Vagina (tissue), 2 donors: ENCODE results near the gene PML.

Experiments
- POLR2AphosphoS5 ChIP-seq, 2 donors: sonication (generic); formaldehyde crosslinking; IDR thresholded peaks; one replicate each; pipeline ENCODE4 v1.9.0; 2017; ENCODE audit warnings: antibody characterized with exemption in 2 of 2, mild to moderate bottlenecking in 2 of 2, low read depth in 1 of 2; ENCODE audit not compliant: insufficient read depth in 1 of 2
- TF ChIP-seq, protein P1 (sequence below), 3 experiments: fragments of 450-650 bp in 2 of 3; fragments of 200-600 bp in 1 of 3; sonication (generic) in 1 of 3; IDR thresholded peaks; one replicate each; pipeline ENCODE4 v1.5.1; 2017 to 2019; ENCODE audit warnings: antibody characterized with exemption in 3 of 3, mild to moderate bottlenecking in 2 of 3, moderate library complexity in 2 of 3

DNA sequence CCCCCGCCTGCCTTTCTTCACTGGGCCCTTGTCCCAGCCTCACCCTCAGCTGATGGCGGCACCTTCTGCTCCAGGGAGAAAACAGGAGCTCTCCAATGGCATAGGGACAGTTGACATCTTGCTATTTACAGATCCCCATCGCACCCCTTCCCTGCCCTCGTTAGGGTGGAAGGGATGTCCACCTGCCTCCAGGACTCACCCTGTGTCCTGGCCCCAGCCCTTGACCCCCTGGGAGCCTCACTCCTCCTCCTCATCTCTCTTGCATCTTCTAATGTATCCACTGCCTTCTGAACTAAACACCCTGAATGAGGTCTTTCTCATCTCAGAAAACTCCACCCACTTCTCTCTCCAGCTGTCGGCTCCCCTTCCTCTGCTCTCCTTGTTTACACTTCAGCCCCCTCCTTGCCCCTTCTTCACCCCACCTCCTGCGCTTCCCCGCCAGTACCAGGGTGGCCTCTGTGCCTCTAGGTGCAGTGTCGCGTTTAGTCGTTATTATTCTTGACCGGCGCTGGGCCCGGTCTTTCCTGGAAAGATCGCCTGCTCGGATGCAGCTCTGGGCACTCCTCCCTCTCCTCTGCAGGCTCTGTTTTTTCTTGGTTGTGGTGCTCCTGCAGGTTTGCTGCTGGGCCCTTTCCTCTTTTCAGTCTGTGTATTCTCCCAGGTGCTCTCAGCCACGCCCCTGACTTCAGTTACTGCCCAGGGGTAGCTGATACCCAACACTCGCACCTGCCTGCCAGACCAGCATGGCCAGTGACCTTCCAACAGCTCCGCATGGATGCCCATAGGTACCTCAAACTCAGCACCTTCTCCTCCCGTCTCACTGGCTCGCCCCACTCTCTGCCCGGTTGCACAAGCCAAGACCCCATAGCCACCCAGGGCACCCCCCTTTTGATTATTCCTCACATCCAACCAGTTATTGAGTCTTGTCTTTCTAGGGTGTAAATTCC lies 42.9 kb downstream of the PML start:
- TF ChIP-seq POLR2AphosphoS5 (IDR thresholded peaks at IDR 0.05; ENCODE audit: insufficient read depth in 1 of 2, low read depth in 1 of 2): peak in 1 of 2 donors; percentile 7
- TF ChIP-seq, protein P1, sequence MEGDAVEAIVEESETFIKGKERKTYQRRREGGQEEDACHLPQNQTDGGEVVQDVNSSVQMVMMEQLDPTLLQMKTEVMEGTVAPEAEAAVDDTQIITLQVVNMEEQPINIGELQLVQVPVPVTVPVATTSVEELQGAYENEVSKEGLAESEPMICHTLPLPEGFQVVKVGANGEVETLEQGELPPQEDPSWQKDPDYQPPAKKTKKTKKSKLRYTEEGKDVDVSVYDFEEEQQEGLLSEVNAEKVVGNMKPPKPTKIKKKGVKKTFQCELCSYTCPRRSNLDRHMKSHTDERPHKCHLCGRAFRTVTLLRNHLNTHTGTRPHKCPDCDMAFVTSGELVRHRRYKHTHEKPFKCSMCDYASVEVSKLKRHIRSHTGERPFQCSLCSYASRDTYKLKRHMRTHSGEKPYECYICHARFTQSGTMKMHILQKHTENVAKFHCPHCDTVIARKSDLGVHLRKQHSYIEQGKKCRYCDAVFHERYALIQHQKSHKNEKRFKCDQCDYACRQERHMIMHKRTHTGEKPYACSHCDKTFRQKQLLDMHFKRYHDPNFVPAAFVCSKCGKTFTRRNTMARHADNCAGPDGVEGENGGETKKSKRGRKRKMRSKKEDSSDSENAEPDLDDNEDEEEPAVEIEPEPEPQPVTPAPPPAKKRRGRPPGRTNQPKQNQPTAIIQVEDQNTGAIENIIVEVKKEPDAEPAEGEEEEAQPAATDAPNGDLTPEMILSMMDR (IDR thresholded peaks at IDR 0.05): no peak
